ENCODE results near the gene USPL1.
"Not testable (repeated sequence)": the region's sequence is repeated elsewhere in the genome, so short reads cannot be mapped to it uniquely, and the experiment has no call there.

USPL1 gene

GRCh38 chr13:30634838-30635237, 17.1 kb downstream of the USPL1 start:
- H3K4me3 ChIP-seq (ENCODE audit: control insufficient read depth, low read depth, low read length) = no peak overlapping the region
- DNase-seq (ENCODE audit: low read depth) = no peak
- no peak for TF ChIP-seq CTCF (conservative IDR thresholded peaks at IDR 0.05; ENCODE audit: control insufficient read depth, insufficient read depth, low read depth, low read length)

- no peak for DNase-seq (ENCODE audit: low read depth)
- no peak overlapping the region for H3K4me3 ChIP-seq (ENCODE audit: control insufficient read depth, low read depth, low read length)
- no peak for TF ChIP-seq CTCF (conservative IDR thresholded peaks at IDR 0.05; ENCODE audit: control insufficient read depth, insufficient read depth, low read depth, low read length)
Measured at GRCh38 chr13:30638301-30638700, 20.6 kb downstream of the USPL1 start.

GRCh38 chr13:30639671-30640070, 22.0 kb downstream of the USPL1 start:
- no peak for TF ChIP-seq CTCF (conservative IDR thresholded peaks at IDR 0.05; ENCODE audit: control insufficient read depth, insufficient read depth, low read depth, low read length)
- peak; percentile 59 for DNase-seq (ENCODE audit: low read depth)
- H3K4me3 ChIP-seq (ENCODE audit: control insufficient read depth, low read depth, low read length) = no peak overlapping the region

- not testable (repeated sequence) for DNase-seq (ENCODE audit: low read depth); H3K4me3 ChIP-seq (ENCODE audit: control insufficient read depth, low read depth, low read length)
Measured at GRCh38 chr13:30641173-30641572, 23.5 kb downstream of the USPL1 start.

GRCh38 chr13:30645629-30646028, 27.9 kb downstream of the USPL1 start:
- DNase-seq (ENCODE audit: low read depth) = no peak
- H3K4me3 ChIP-seq (ENCODE audit: control insufficient read depth, low read depth, low read length) = no peak overlapping the region
- no peak for TF ChIP-seq CTCF (conservative IDR thresholded peaks at IDR 0.05; ENCODE audit: control insufficient read depth, insufficient read depth, low read depth, low read length)

- DNase-seq (ENCODE audit: low read depth) = no peak
- TF ChIP-seq CTCF (conservative IDR thresholded peaks at IDR 0.05; ENCODE audit: control insufficient read depth, insufficient read depth, low read depth, low read length) = no peak
- H3K4me3 ChIP-seq (ENCODE audit: control insufficient read depth, low read depth, low read length) = no peak overlapping the region
Measured at GRCh38 chr13:30647420-30647819, 29.7 kb downstream of the USPL1 start.

GRCh38 chr13:30647824-30648521, 30.3 kb downstream of the USPL1 start:
- no peak for TF ChIP-seq CTCF (conservative IDR thresholded peaks at IDR 0.05; ENCODE audit: control insufficient read depth, insufficient read depth, low read depth, low read length)
- no peak for DNase-seq (ENCODE audit: low read depth)
- no peak overlapping the region for H3K4me3 ChIP-seq (ENCODE audit: control insufficient read depth, low read depth, low read length)

Data from fibroblast of mammary gland (primary cell).